Stimulated activated naive CD8-positive, alpha-beta T cell treated with anti-CD3 and anti-CD28 coated beads, Interleukin-15, Interleukin-2, amounts not matched to agents 100 U/mL and 50 U/mL, for 24 hours (primary cell): Measurements from ENCODE around the gene ELP5.

Experiments used
- ATAC-seq: fragments of 150-1000 bp; cut with Tn5 transposase; one replicate; pipeline ENCODE4 v1.10.0; 2021
- DNase-seq: peaks from one replicate; pipeline ENCODE4 v3.0.0; 2021

Gene ELP5

DNA sequence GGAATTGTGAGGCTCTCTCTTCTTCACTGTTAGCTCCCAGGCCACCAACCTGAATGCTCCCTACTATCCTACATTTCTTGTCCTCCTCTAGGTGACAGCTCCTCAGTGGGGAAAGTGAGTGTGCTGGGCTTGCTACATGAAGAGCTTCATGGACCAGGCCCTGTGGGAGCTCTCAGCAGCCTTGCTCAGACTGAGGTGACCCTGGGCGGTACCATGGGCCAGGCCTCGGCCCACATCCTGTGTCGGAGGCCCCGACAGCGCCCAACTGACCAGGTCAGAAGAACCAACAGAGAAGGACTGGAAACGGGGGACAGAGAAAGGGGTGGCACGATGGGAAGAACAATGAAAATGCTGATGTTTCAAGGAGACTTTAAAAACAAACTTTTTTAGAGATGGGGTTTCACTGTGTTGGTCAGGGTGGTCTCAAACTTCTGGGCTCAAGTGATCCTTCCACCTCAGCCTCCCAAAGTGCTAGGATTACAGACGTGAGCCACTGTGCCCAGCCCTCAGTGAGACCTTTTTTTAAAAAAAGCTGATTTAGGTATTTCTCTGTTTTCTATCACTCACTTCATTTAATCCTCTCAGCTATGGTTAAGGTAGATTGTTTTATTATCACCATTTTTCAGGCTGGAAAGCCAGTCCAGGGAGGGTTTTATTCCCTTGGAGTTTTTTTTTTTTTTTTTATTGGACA, 4.9 kb downstream of the ELP5 start:
- no peak for DNase-seq

DNA sequence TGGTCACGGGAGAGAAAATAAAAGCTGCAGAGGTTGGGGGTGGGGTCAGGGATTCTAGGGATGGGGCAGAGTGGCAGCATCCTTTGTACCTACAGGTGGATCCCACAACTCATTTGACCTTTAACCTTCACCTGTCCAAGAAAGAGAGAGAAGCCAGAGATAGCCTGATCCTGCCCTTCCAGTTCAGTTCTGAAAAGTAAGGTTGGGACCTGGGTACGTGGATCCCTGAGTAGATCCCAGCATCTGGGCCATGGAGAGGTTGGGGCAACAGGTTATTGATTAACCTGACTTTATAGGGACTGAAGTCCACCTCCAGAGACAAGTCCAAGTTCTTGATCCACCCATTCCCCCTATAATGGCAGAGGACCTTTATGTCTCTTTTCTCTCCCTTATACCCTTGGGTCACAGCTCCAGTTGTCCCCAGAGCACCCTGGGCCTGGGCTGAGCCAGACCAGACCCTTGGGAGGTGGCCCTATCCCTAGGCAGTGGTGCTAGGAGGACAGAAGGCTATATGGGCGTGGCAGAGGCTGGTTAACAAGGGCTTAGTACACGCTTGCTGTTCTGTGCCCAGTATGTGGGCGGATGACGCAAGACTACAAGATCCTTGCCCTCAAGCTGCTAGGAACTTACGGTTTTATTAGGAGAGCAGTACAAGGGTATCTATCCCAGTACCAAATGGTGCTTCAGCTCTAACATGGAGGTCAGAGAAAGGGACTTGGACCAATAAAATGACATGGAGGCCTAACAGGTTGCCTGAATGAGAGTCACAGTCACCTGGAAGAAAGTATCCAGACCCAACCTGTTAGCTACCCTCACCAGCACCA, 6.9 kb downstream of the ELP5 start:
- DNase-seq (peak; percentile 27), ATAC-seq (peak; percentile 10)

More for the DNA sequence above, 4.9 kb downstream of the ELP5 start:
- no peak for ATAC-seq

DNA sequence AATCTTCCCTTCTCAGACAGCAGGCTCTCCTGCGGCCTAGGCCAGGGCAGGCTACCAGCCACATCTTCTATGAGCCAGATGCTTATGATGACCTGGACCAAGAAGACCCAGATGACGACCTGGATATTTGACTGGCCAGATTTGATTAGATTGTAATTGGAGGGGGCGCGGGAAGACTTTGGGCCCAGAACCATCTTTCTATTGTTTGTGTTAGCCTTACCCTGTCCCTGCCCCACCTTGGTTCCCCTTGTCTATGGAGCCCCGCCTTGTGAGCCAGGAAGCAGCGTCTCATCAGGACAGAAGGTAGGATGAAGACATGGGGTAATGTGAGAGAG, 7.5 kb downstream of the ELP5 start:
- no peak for ATAC-seq
- no peak for DNase-seq

DNA sequence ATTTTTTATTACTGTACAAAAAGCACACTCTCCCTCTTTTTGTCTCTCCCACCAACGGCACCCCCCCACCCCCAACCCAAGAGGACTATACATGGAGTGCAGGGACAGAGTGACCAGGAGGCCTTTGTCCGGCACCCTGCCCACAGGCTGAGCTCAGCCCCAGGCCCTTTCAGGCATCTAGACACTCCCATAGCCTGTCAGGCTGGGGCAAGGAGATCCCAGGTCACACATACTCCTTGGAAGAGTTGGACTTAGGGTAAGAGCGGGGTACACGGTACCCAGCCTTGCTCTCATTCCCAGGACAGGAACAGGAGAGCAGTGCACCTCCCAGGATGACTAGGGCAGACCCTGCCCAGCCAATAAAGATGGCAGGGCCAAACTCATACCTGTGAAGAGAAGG, 8.1 kb downstream of the ELP5 start:
- no peak for ATAC-seq
- no peak for DNase-seq

DNA sequence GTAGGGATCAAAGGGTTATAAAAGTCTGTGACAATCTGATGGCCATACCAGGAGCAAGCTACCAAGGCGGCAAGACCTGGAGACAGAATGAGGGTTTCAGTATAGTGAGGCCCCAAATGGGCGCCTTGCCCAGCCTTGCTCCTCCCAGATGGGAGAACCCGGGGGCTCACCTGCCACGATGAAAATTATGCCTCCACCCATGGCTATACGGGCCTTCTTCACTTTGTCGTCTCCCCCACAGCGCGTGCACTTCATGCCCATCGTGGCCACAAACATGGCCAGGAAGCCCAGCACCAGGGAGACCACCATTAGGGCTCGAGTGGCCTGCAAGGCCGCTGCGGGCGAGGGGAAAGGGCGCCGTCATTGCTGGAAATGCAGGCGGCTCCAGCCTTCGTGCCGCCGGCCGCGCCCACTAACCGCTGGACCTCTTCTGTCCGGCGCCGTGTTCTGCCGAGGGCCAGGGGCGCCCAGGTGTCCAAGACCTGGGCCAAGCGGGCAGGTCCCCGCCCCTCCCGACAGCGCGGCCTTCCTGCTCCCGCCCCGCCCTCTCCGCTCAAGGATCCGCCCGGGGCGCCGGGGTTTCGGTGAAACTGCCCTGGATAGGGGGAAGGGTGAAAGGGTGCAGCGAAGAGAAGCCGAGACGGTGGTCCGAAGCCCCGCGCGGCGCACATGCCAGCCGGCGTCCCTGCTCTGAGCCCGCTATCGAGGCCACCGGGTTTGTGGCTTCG, 8.8 kb downstream of the ELP5 start:
- ATAC-seq (peak; percentile 11), DNase-seq (peak; percentile 59)

DNA sequence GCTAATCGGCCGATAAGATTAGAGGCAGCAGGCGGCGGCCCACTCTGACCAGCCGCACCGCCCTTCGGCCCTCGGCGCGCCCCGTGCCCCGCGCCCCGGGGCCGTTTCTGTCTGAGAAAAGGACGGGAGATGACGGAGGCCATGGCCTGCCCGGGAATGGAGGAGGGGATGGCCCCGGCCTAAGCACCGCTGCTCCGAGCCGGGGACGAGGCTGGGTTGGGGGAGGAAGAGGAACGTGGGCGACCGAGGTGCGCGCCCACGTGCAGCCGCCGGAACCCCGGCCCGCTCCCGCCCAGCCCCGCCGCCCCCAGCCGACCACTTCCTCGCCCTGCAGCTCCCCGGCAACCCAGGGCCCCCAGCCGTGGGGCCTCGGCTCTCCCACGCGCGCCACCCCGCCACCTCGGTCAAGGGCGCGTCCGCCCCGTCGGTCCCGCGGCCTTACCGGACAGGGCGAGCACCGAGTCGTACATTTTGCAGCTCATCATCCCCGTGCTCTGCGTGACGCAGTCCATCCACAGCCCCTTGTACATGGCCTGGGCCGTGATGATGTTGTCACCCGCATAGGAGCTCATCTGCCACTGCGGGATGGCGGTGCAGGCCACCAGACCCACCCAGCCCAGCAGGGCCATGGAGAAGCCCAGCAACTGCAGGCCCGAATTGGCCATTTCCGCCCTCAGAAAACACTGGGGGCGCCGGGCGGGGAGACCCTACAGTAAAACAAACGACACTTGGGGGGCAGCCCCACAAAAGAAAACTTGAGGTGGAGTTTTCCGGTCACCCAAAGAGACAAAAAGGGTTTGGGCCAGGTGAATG, 9.6 kb downstream of the ELP5 start:
- peak; percentile 38 for DNase-seq
- ATAC-seq, result peak; percentile 20

DNA sequence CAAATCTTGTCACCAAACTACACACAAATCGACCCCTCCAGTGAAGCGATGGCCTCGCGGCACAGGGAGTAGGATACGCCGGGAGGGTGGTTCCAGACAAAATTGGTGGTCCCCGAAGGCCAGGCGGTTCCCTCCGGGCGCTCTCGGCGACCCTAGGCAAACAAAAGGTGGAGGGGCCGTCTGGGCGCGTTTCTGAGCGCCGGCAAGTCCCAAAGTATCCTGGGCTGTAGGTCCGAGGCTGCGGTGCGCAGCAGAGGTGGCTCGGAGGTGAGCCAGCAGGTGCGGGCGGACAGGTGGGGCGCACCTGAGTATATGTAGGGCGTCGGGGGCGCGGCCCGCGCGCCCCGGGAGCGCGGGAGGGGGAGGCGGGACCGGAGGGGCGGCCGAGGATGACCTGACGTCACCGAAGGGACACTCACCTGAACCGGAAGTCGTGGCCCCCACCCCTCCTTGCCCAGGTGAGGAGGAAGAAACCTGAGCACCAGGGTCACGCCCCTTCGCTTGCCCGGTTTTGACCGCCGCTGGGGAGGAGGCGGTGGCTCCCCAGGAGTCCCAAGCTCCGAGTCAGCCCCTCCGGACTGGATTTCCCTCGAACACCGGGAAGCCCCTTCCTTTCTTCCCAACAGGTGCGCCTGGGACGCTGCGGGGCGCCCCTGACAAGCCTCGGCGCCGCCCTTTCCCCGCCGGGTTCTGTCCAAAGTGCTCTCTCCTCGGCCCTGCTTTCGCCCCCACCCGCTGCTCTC, 10.3 kb downstream of the ELP5 start, which contains the start of gene CLDN7:
Gene CLDN7 (minus strand): TSS at position 287 of the 743 bp plus-strand sequence. CDS start 435 bp downstream, outside the sequence.
- DNase-seq (no peak), ATAC-seq (no peak)

DNA sequence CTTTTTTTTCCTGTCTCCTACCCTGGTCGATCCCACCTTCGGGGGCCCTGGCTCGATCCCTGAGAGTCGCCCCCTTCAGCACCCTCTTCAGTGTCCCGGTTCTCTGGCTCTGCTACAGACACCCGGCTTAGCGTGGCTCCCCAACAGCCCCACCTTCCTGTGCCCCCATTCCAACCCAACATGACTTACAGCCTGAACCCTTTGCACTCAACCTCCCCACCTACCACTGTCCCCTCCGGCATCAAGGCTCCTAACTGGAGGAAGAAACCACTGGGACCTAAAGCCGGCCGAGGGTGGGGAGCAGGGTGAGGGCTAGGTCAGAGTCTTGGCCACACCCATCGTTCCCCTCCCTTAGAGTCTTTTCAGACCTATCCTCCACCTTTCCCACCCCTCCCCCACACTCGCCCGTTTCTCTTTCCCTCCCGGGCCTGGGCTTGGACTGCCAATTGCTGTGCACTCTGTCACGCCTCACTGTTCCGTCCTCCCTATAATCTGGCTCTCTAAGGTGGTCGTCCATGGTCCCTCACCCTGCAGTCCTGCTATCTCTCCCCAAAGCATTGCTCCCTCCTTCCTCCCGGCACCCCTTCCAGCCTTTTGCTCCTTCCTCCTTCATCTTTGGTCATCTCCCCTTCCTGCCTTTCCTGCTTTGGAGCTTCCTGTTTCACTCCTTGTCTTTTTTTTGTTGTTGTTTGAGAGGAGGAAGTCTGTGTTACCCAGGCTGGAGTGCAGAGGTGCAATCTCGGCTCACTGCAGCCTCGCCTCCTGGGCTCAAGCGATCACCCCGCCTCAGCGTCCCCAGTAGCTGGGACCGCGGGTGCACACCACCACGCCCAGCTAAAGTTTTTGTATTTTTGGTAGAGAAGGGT, 11.2 kb downstream of the ELP5 start:
- ATAC-seq, result no peak
- DNase-seq, result peak; percentile 45

DNA sequence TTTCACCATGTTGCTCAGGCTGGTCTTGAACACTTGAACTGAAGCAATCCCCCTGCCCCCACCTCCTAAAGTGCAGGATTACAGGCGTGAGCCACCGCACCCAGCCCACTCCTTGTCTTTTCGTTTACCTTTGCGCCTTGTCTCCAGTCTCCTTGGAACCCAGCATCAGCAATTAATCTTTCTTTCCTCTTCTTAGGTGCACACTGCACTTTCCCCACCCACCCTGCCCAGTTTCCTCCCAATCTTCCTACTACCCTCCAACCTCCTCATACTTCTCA, 11.7 kb downstream of the ELP5 start:
- ATAC-seq (no peak), DNase-seq (no peak)

DNA sequence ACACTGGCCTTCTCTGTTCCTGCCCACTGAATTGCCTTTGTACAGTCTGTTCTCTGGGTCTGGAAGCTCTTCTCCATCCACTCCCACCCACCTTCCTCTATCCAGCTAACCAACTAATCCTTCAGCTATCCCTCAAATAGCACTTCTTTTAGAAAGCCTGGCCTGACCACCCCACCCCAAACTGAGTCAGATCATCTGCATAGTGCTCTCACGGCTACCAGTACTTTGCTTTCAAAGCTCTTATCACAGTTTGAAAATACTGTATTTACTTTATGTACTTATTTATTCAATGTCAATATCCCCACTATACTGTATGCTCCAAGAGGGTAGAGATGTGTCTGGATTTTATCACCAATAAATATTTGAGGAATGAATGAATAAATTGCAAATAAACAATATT, 14.8 kb downstream of the ELP5 start:
- no peak for ATAC-seq
- no peak for DNase-seq

DNA sequence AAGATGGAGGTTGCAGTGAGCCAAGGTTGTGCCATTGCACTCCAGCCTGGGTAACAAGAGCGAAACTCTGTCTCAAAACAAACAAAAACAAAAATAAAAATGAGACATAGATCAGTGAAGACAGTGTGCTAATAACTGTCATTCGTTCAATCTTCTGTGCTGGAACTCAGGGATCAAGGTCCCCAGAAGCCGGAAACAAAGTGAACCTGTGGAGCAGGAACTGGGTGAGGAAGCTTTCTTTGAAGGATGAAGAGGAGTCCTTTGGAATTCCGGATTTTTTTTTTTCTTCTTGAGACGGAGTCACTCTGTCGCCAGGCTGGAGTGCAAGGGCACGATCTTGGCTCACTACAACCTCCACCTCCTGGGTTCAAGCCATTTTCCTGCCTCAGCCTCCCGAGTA, 27.4 kb downstream of the ELP5 start:
- ATAC-seq (no peak), DNase-seq (no peak)

DNA sequence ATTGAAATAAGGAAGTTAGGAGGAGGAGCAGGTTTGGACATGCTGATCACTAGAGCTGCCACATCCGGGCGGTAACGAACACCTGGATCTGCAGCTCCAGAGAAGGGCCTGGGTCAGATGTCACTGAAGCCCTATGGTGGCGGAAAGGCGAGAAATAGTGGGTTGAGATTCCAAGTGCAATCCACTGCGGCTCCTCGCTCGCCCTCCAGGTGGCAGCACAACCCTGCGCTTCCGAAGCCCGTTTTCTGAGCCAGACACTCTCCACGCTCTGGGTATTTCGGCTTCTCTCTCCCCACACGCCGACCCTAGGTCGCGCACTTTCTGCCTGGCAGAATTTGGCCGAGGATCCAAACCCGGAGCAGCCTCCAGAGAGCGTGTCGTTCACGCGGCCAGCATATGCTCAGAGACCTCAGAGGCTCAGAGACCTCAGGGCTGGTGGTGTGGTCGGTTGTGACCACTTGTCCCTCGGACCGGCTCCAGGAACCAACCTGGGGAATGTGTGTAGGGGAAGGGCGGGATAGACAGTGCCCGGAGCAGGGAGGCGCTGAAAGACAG, 28.6 kb downstream of the ELP5 start:
- DNase-seq (peak; percentile 89), ATAC-seq (peak; percentile 82)

DNA sequence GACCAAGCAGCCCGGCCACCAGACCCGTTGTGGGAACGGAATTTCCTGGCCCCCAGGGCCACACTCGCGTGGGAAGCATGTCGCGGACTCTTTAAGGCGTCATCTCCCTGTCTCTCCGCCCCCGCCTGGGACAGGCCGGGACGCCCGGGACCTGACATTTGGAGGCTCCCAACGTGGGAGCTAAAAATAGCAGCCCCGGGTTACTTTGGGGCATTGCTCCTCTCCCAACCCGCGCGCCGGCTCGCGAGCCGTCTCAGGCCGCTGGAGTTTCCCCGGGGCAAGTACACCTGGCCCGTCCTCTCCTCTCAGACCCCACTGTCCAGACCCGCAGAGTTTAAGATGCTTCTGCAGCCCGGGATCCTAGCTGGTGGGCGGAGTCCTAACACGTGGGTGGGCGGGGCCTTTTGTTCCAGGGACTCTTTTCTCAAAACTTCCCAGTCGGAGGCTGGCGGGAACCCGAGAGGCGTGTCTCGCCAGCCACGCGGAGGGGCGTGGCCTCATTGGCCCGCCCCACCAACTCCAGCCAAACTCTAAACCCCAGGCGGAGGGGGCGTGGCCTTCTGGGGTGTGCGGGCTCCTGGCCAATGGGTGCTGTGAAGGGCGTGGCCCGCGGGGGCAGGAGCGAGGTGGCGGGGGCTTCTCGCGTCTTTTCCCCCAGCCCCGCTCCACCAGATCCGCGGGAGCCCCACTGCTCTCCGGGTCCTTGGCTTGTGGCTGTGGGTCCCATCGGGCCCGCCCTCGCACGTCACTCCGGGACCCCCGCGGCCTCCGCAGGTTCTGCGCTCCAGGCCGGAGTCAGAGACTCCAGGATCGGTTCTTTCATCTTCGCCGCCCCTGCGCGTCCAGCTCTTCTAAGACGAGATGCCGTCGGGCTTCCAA, 29.3 kb downstream of the ELP5 start, which contains the start of gene SLC2A4:
Gene SLC2A4 (plus strand): TSS at position 645 of the 879 bp plus-strand sequence. CDS start 217 bp downstream, at position 862.
- DNase-seq (peak; percentile 96), ATAC-seq (peak; percentile 80)

DNA sequence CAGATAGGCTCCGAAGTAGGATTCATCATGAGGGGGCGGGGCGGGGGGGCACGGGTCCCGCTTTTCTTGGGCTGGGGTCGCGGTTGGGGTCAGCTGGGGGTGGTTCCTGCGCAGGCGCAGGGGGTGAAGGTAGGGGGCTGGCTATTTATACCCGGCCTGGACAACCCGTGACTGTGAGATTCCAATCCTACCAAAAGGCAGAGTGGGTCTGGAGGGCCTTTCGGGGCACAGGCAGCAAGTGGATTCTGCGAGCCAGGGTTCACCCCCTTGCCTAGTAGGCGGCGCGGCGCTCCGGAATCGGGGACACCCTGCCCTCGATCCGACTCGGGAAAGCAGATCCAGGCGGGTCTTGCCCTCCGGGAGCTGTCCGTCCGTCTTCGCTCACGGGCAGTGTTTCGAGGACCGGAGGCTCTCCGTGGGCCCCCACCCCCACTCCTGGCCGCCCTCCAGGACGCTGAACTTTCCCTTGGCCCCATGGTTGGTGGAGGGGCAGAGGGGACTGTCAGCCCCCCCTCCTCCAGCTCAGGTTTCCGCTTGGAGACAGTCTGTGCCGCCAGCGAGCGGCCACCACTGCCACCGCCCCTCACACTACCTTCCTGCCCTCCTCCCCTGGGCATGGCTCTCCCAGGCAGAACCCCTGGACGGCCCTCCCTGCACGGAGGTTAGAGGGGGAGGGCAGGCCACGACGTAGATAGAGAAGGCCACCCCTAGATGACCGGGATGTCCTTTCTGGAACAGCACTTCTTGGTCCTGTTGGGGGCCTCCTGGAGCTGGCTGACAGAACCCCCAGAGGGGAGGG, 30.1 kb downstream of the ELP5 start:
- ATAC-seq (no peak), DNase-seq (no peak)

DNA sequence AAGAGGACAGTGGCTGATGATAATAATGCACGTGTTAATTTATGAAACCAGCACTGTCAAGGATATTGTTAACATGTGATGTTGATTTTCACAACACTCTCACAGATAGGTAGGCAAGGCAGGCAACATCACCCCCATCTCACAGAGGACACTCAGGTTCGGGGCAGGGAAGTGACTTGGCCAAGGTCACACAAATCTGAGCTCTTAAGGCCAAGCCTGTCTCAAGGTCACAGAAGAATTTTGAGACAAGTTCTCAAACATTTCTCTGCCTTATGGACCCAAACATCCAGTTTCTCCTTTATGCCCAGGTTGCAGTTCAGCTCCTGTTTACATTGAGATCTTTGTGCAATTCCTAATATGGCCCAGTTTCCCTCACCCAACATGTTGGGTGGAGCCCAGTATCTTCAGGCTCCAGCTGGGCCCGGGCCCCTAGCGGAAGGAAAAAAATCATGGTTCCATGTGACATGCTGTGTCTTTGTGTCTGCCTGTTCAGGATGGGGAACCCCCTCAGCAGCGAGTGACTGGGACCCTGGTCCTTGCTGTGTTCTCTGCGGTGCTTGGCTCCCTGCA, 30.8 kb downstream of the ELP5 start:
- ATAC-seq, result no peak
- DNase-seq, result no peak

DNA sequence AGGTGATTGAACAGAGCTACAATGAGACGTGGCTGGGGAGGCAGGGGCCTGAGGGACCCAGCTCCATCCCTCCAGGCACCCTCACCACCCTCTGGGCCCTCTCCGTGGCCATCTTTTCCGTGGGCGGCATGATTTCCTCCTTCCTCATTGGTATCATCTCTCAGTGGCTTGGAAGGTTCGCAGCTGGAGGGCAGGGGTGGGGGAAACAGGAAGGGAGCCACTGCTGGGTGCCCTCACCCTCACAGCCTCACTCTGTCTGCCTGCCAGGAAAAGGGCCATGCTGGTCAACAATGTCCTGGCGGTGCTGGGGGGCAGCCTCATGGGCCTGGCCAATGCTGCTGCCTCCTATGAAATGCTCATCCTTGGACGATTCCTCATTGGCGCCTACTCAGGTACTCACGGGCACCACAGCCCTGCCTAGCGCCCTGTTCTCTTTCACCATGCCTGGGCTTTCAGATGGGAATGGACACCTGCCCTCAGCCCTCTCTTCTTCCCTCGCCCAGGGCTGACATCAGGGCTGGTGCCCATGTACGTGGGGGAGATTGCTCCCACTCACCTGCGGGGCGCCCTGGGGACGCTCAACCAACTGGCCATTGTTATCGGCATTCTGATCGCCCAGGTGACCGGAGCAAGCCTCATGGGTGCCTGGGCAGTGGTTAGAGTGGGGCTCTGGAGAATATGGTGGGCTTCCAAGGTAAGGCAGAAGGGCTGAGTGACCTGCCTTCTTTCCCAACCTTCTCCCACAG, 31.6 kb downstream of the ELP5 start:
- ATAC-seq, result no peak
- DNase-seq, result no peak

DNA sequence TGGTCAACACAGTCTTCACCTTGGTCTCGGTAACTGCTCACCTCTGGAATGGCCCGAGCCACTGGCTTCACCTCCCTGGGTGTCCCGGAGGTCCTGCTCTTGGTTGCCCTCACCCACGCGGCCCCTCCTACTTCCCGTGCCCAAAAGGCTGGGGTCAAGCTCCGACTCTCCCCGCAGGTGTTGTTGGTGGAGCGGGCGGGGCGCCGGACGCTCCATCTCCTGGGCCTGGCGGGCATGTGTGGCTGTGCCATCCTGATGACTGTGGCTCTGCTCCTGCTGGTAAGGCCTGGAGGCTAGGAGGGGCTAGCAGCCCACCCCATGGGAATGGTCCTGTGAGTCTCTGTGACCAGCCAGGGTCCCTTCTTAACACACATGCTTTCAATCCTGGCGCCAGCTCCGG, 32.9 kb downstream of the ELP5 start:
- DNase-seq, result no peak
- no peak for ATAC-seq
